Right lobe of liver (tissue), 6 donors: ENCODE data around the gene PLCB2. TPM values are rescaled to one million over a fixed set of nuclear protein-coding genes. Genes with fewer than 3 reads are reported as not detected.
A peak's percentile ranks its signal among the peaks of the same experiment; 100 is the strongest.

Experiments
- ATAC-seq, 4 donors: fragments of 200-7000 bp; cut with Tn5 transposase; one replicate each; pipeline ENCODE4 v1.9.1; 2020; ENCODE audit warnings: mild to moderate bottlenecking in 4 of 4, moderate library complexity in 4 of 4
- DNase-seq, 3 donors: peaks; one replicate each; pipeline ENCODE4 v3.0.0-alpha.2; 2020
- H3K27ac ChIP-seq, 3 donors: fragments of 200-600 bp; one replicate each; pipeline ENCODE4 v1.8.0; 2022
- H3K27me3 ChIP-seq, 2 donors: fragments of 200-600 bp; one replicate each; pipeline ENCODE4 v1.8.0; 2022
- H3K36me3 ChIP-seq, 4 donors: fragments of 200-600 bp; sonication (generic) in 1 of 4; one replicate each; pipeline versions ENCODE4 v1.5.1 to v1.8.0; 2017 to 2022; ENCODE audit warnings: control low read depth in 1 of 4
- H3K4me1 ChIP-seq, 4 donors: fragments of 200-600 bp; sonication (generic) in 1 of 4; one replicate each; pipeline versions ENCODE4 v1.5.1 to v1.8.0; 2017 to 2022; ENCODE audit warnings: control low read depth in 1 of 4
- H3K4me3 ChIP-seq, 3 donors: fragments of 200-600 bp; one replicate each; pipeline ENCODE4 v1.8.0; 2022
- H3K9me3 ChIP-seq, 4 donors: fragments of 200-600 bp; sonication (generic) in 1 of 4; one replicate each; pipeline versions ENCODE4 v1.5.1 to v1.8.0; 2017 to 2022; ENCODE audit warnings: control low read depth in 1 of 4
- CTCF ChIP-seq, 4 donors: fragments of 200-600 bp in 3 of 4; fragments of 450-650 bp in 1 of 4; IDR thresholded peaks; one replicate each; pipeline versions ENCODE4 v1.5.1 to v1.8.0; 2016 to 2022; ENCODE audit warnings: antibody characterized with exemption in 4 of 4, mild to moderate bottlenecking in 2 of 4
- POLR2A ChIP-seq: fragments of 450-650 bp; IDR thresholded peaks from one replicate; pipeline ENCODE4 v1.6.1; 2017; ENCODE audit warnings: antibody characterized with exemption, mild to moderate bottlenecking
- WGBS: methylation state at CpG from one replicate; pipeline ENCODE4 v1.1.6; 2018; ENCODE audit warnings: low coverage, low lambda C conversion rate; ENCODE audit not compliant: insufficient coverage; ENCODE audit errors: missing lambda C conversion rate; 5-methylcytosine and 5-hydroxymethylcytosine counted together
- intact Hi-C, 2 donors: fragments of 100-400 bp; cut with DNase I; formaldehyde crosslinking; loops; one replicate each; pipeline versions ENCODE4 v1.11.2 to v1.14.1; 2022
- total RNA-seq, 6 experiments: library from RNA; depleted of rRNA in 2 of 6; stranded (reverse); fragments of >200 nt in 2 of 6; fragmentation: NEBNext Ultra II Directional in 3 of 6; extraction: Animal tissue kit (Norgen Biotek cat#: 25700) in 3 of 6; gene quantifications; one replicate each; pipeline versions ENCODE4 v1.1.0 to v1.2.4, GENCODE V29; 2016 to 2023
- donor health status: DM: no; HTN: yes; CAD: no.
- donor health status: DM: no; HTN: no; CAD: no.
- donor health status: DM: no; HTN: no; CAD: no.
- donor health status: DM: no; HTN: yes; CAD: no.
- donor health status: DM: no; HTN: yes; CAD: no.

The PLCB2 gene
- total RNA-seq, 6 experiments from 2014 or later = 5.0 to 18.0 (median 7.2) TPM

GRCh38 chr15:40353697-40354096 is 46.0 kb upstream of the PLCB2 start:
- peak; percentile 82 to 88 (median 86) for ATAC-seq
- TF ChIP-seq POLR2A (no peak), CTCF (IDR thresholded peaks at IDR 0.05) (no peak)
- H3K4me3 ChIP-seq = no peak overlapping the region
- H3K9me3 ChIP-seq = no peaks in the 10 kb centered on the region
- DNase-seq = peak; percentile 72 to 94 (median 93)
- H3K27me3 ChIP-seq = no peaks in the 10 kb centered on the region
- peak overlapping the region in 1 of 3 donors; percentile 60 for H3K27ac ChIP-seq
- H3K4me1 ChIP-seq = peaks cover 0 to 18% (median 2%) of the 10 kb centered on the region in 4 donors
- 38% methylated on average over 5 of the region's 5 CpGs for WGBS
- intact Hi-C loops = no loop called here
- no peaks in the 10 kb centered on the region for H3K36me3 ChIP-seq

- DNase-seq = no peak
- intact Hi-C loops = no loop called here
- no peak for TF ChIP-seq CTCF (IDR thresholded peaks at IDR 0.05)
- TF ChIP-seq POLR2A = no peak
- H3K4me1 ChIP-seq = peaks cover 0 to 15% (median 2%) of the 10 kb centered on the region in 4 donors
- no peak overlapping the region for H3K27ac ChIP-seq
- H3K36me3 ChIP-seq = no peaks in the 10 kb centered on the region
- WGBS = 68% methylated on average over 4 of the region's 7 CpGs
- no peaks in the 10 kb centered on the region for H3K27me3 ChIP-seq
- ATAC-seq = no peak
- H3K4me3 ChIP-seq = no peak overlapping the region
- no peaks in the 10 kb centered on the region for H3K9me3 ChIP-seq
Observed at GRCh38 chr15:40352281-40352901, 44.7 kb upstream of the PLCB2 start.

- no peaks in the 10 kb centered on the region for H3K36me3 ChIP-seq
- H3K27me3 ChIP-seq = no peaks in the 10 kb centered on the region
- TF ChIP-seq CTCF (IDR thresholded peaks at IDR 0.05) = no peak
- TF ChIP-seq POLR2A = no peak
- intact Hi-C loops = loop anchor here in 1 of 2 donors (10.0 kb wide), 1 partner anchor 76 kb away; no protein-coding TSS in a partner anchor
- peaks cover 0 to 12% (median 2%) of the 10 kb centered on the region in 4 donors for H3K4me1 ChIP-seq
- H3K9me3 ChIP-seq = no peaks in the 10 kb centered on the region
- no peak for DNase-seq
- no peak overlapping the region for H3K4me3 ChIP-seq
- no peak overlapping the region for H3K27ac ChIP-seq
- no peak for ATAC-seq
- WGBS = 82% methylated on average over 3 of the region's 5 CpGs
Observed at GRCh38 chr15:40349163-40349562, 41.4 kb upstream of the PLCB2 start.

GRCh38 chr15:40348474-40348870 is 40.7 kb upstream of the PLCB2 start:
- Histone ChIP-seq H3K27me3 (no peaks in the 10 kb centered on the region), H3K9me3 (no peaks in the 10 kb centered on the region), H3K4me3 (no peak overlapping the region), H3K36me3 (no peaks in the 10 kb centered on the region), H3K27ac (no peak overlapping the region), H3K4me1 (peaks cover 0 to 5% (median 2%) of the 10 kb centered on the region in 4 donors)
- no peak for ATAC-seq
- DNase-seq = no peak
- no CpG with 5 or more reads among the region's 5 CpGs for WGBS
- intact Hi-C loops = loop anchor here in 1 of 2 donors (10.0 kb wide), 1 partner anchor 76 kb away; no protein-coding TSS in a partner anchor
- TF ChIP-seq POLR2A (no peak), CTCF (IDR thresholded peaks at IDR 0.05) (no peak)
